GM19372 (cell line): ENCODE data around the gene NBEAL2.
"Not testable (repeated sequence)": the region's sequence is repeated elsewhere in the genome, so short reads cannot be mapped to it uniquely, and the experiment has no call there.

Source experiments
- ATAC-seq: cut with Tn5 transposase; IDR thresholded peaks from one replicate; pipeline ENCODE4 v1.9.1; 2021; ENCODE audit warnings: mild to moderate bottlenecking, low read depth, moderate library complexity; ENCODE audit not compliant: unreplicated experiment

Gene NBEAL2

GRCh38 chr3:47008234-47008796 lies 28.8 kb downstream of the NBEAL2 start:
- no peak for ATAC-seq

- ATAC-seq = peak; percentile 7
These were observed 29.4 kb downstream of the NBEAL2 start for GRCh38 chr3:47008851-47009224.

- peak; percentile 91 for ATAC-seq
These were observed 30.0 kb downstream of the NBEAL2 start for GRCh38 chr3:47009225-47010110.

- ATAC-seq = no peak
These were observed 30.7 kb downstream of the NBEAL2 start for GRCh38 chr3:47010111-47010712.

- ATAC-seq = no peak
These were observed 31.4 kb downstream of the NBEAL2 start for GRCh38 chr3:47010910-47011309.

- no peak for ATAC-seq
These were observed 31.9 kb downstream of the NBEAL2 start for GRCh38 chr3:47011371-47011770.

- no peak for ATAC-seq
These were observed 33.1 kb downstream of the NBEAL2 start for GRCh38 chr3:47012342-47013230.

- ATAC-seq = no peak
These were observed 33.8 kb downstream of the NBEAL2 start for GRCh38 chr3:47013231-47013630.

GRCh38 chr3:47014036-47014435 lies 34.6 kb downstream of the NBEAL2 start:
- ATAC-seq = no peak

GRCh38 chr3:47015151-47015550 lies 35.7 kb downstream of the NBEAL2 start:
- no peak for ATAC-seq

GRCh38 chr3:47016086-47016933 lies 36.8 kb downstream of the NBEAL2 start:
- no peak for ATAC-seq

GRCh38 chr3:47016934-47017435 lies 37.5 kb downstream of the NBEAL2 start:
- no peak for ATAC-seq

- no peak for ATAC-seq
These were observed 38.2 kb downstream of the NBEAL2 start for GRCh38 chr3:47017504-47018268.

- ATAC-seq = no peak
These were observed 38.8 kb downstream of the NBEAL2 start for GRCh38 chr3:47018269-47018611.

- no peak for ATAC-seq
These were observed 39.7 kb downstream of the NBEAL2 start for GRCh38 chr3:47019201-47019600.

GRCh38 chr3:47020311-47020710 lies 40.8 kb downstream of the NBEAL2 start:
- ATAC-seq = no peak

- ATAC-seq = no peak
These were observed 43.2 kb downstream of the NBEAL2 start for GRCh38 chr3:47022641-47023071.

- no peak for ATAC-seq
These were observed 45.5 kb downstream of the NBEAL2 start for GRCh38 chr3:47024932-47025331.

GRCh38 chr3:47026432-47026831 lies 47.0 kb downstream of the NBEAL2 start:
- not testable (repeated sequence) for ATAC-seq
